Pancreas (tissue), 10 donors: ENCODE data around the gene MAGEA6. TPM values are rescaled to one million over a fixed set of nuclear protein-coding genes. Genes with fewer than 3 reads are reported as not detected.
"Not testable (repeated sequence)": the region's sequence is repeated elsewhere in the genome, so short reads cannot be mapped to it uniquely, and the experiment has no call there.

Experiments
- ATAC-seq, 4 donors: fragments of 200-7000 bp; cut with Tn5 transposase; one replicate each; pipeline versions ENCODE4 v1.8.0 to v1.9.1; 2020; ENCODE audit warnings: mild to moderate bottlenecking in 4 of 4, moderate library complexity in 4 of 4
- DNase-seq, 6 donors: peaks; one replicate each; pipeline ENCODE4 v3.0.0-alpha.2; 2020
- FAIRE-seq: peaks from 2 replicates; lab custom pipeline; 2012; peaks lifted over from hg19 to GRCh38; lab: Jason Lieb, UNC
- H3K27ac ChIP-seq, 4 donors: fragments of 200-600 bp; sonication (generic); 1 replicate in 3 of 4; 2 replicates in 1 of 4; pipeline versions ENCODE4 v1.5.0 to v1.8.0; 2020
- H3K27me3 ChIP-seq, 4 donors: fragments of 200-600 bp; one replicate each; pipeline ENCODE4 v1.8.0; 2021
- H3K36me3 ChIP-seq, 3 donors: fragments of 200-600 bp; sonication (generic) in 1 of 3; one replicate each; pipeline versions ENCODE4 v1.5.0 to v1.8.0; 2020 to 2021
- H3K4me1 ChIP-seq, 3 donors: fragments of 200-600 bp; one replicate each; pipeline ENCODE4 v1.8.0; 2021
- H3K4me3 ChIP-seq, 4 donors: fragments of 200-600 bp; sonication (generic) in 2 of 4; one replicate each; pipeline versions ENCODE4 v1.5.0 to v1.8.0; 2020 to 2021
- H3K9me3 ChIP-seq, 4 donors: fragments of 200-600 bp; one replicate each; pipeline ENCODE4 v1.8.0; 2021
- CTCF ChIP-seq, 4 donors: fragments of 200-600 bp; sonication (generic) in 3 of 4; IDR thresholded peaks; one replicate each; pipeline versions ENCODE4 v1.5.0 to v1.8.0; 2021; ENCODE audit warnings: antibody characterized with exemption in 4 of 4
- WGBS, 2 donors: extraction: QIAGEN DNeasy Blood & Tissue Kit; methylation state at CpG; one replicate each; pipeline ENCODE4 v1.1.7; 2013; 5-methylcytosine and 5-hydroxymethylcytosine counted together
- intact Hi-C, 3 donors: fragments of 100-400 bp; cut with DNase I; formaldehyde crosslinking; loops; one replicate each; pipeline versions ENCODE4 v1.11.1 to v1.14.2; 2022
- polyA plus RNA-seq, 2 donors: library from polyadenylated mRNA; stranded (reverse); fragments of 200-250 nt; gene quantifications; one replicate each; pipeline ENCODE4 v1.2.3, GENCODE V29; 2013
- total RNA-seq, 6 donors: library from RNA; stranded (reverse); fragmentation: NEBNext Ultra II Directional in 4 of 6; extraction: Animal tissue kit (Norgen Biotek cat#: 25700) in 4 of 6; gene quantifications; one replicate each; pipeline versions ENCODE4 v1.2.1 to v1.2.4, GENCODE V29; 2021 to 2023
- donor health status: healthy with polysubstance abuse.
- donor health status: DM: no; HTN: no; CAD: no; lungs with moderate emphysema.
- donor health status: DM: no; HTN: no; CAD: no.
- donor health status: control.
- donor health status: control.
- donor health status: Bipolar disorder and iron deficiency.
- donor health status: DM: yes; HTN: yes; CAD: no.
- donor health status: DM: no; HTN: no; CAD: no.
- donor health status: DM: no; HTN: no; CAD: no.
- donor health status: DM: yes; HTN: yes; CAD: no.

MAGEA6 gene
- total and polyA plus RNA-seq, 8 donors, result not detected

- Histone ChIP-seq H3K9me3 (no peaks in the 10 kb centered on the region), H3K27me3 (peaks cover 0 to 18% (median 0%) of the 10 kb centered on the region in 4 donors), H3K27ac (no peak overlapping the region), H3K4me3 (no peak overlapping the region), H3K4me1 (no peaks in the 10 kb centered on the region), H3K36me3 (no peaks in the 10 kb centered on the region)
- no peak for TF ChIP-seq CTCF (IDR thresholded peaks at IDR 0.05)
- DNase-seq (no peak), FAIRE-seq (no peak), ATAC-seq (no peak)
- 48 to 54% methylated on average over 5 of the region's 5 CpGs for WGBS, 2 donors
- intact Hi-C loops, result loop anchor here in 1 of 3 donors (10.0 kb wide), 1 partner anchor 1058 kb away; no protein-coding TSS in a partner anchor
Measured at GRCh38 chrX:152813206-152813605, 43.7 kb upstream of the MAGEA6 start.

DNA sequence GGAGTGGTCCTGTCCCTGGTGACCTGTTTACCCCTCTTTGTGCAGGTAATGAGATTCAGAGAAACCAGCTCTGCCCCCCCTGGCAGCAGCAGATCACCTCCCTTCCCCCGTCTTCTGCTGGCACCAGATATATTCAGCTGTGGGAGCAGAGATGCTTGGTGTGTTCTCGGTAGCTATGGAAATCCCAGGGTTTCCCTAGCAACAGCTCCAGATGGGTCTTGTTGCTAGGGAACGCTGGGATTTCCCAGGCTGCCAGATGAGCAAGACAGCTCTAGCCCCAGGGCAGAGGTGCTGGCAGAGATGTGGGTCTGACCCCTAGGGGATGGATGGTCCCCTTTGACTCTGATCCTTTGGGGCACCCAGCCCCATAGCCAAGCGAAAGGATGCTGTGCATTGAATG, 40.9 kb upstream of the MAGEA6 start:
- Histone ChIP-seq H3K9me3 (no peaks in the 10 kb centered on the region), H3K27me3 (peaks cover 0 to 13% (median 0%) of the 10 kb centered on the region in 4 donors), H3K4me3 (no peak overlapping the region), H3K27ac (no peak overlapping the region), H3K36me3 (no peaks in the 10 kb centered on the region), H3K4me1 (no peaks in the 10 kb centered on the region)
- intact Hi-C loops, result loop anchor here in 1 of 3 donors (10.0 kb wide), 1 partner anchor 1056 kb away; no protein-coding TSS in a partner anchor
- no peak for DNase-seq
- WGBS, 2 donors, result 46 to 49% methylated on average over 4 of the region's 4 CpGs
- FAIRE-seq, result no peak
- ATAC-seq, result no peak
- no peak for TF ChIP-seq CTCF (IDR thresholded peaks at IDR 0.05)

GRCh38 chrX:152806035-152806434, 36.5 kb upstream of the MAGEA6 start:
- H3K27me3 ChIP-seq, result peaks cover 0 to 33% (median 1%) of the 10 kb centered on the region in 4 donors
- no peak overlapping the region for H3K4me3 ChIP-seq
- no peak for TF ChIP-seq CTCF (IDR thresholded peaks at IDR 0.05)
- no peak overlapping the region for H3K27ac ChIP-seq
- WGBS, 2 donors, result 68 to 78% methylated on average over 4 of the region's 4 CpGs
- no peaks in the 10 kb centered on the region for H3K9me3 ChIP-seq
- FAIRE-seq (no peak), DNase-seq (no peak), ATAC-seq (no peak)
- H3K4me1 ChIP-seq, result no peaks in the 10 kb centered on the region
- H3K36me3 ChIP-seq, result no peaks in the 10 kb centered on the region
- intact Hi-C loops, result no loop called here

GRCh38 chrX:152798945-152799344, 29.5 kb upstream of the MAGEA6 start:
- intact Hi-C loops, result no loop called here
- ATAC-seq (no peak), FAIRE-seq (no peak), DNase-seq (no peak)
- no peak overlapping the region for H3K27ac ChIP-seq
- TF ChIP-seq CTCF (IDR thresholded peaks at IDR 0.05), result no peak
- H3K4me3 ChIP-seq, result no peak overlapping the region
- H3K27me3 ChIP-seq, result peaks cover 0 to 11% (median 5%) of the 10 kb centered on the region in 4 donors
- H3K4me1 ChIP-seq, result no peaks in the 10 kb centered on the region
- 25 to 57% methylated on average over 1 of the region's 1 CpG for WGBS, 2 donors
- H3K36me3 ChIP-seq, result no peaks in the 10 kb centered on the region
- H3K9me3 ChIP-seq, result no peaks in the 10 kb centered on the region

GRCh38 chrX:152787062-152787461, 17.6 kb upstream of the MAGEA6 start:
- H3K4me3 ChIP-seq, DNase-seq, intact Hi-C loops, H3K27ac ChIP-seq, H3K4me1 ChIP-seq, H3K27me3 ChIP-seq, H3K36me3 ChIP-seq, FAIRE-seq, H3K9me3 ChIP-seq: not testable (repeated sequence)
- no CpG with 5 or more reads among the region's 3 CpGs for WGBS, 2 donors
- ATAC-seq, result peak in 2 of 4 donors; percentile 60

- H3K9me3 ChIP-seq, ATAC-seq, H3K36me3 ChIP-seq, H3K27ac ChIP-seq, H3K4me3 ChIP-seq, H3K27me3 ChIP-seq, H3K4me1 ChIP-seq, FAIRE-seq, intact Hi-C loops: not testable (repeated sequence)
- DNase-seq, result peak in 1 of 6 donors; percentile 9
- 60 to 67% methylated on average over 9 of the region's 9 CpGs for whole genome bisulfite sequencing, 2 donors
Measured at GRCh38 chrX:152766562-152766961, 2.9 kb downstream of the MAGEA6 start.

DNA sequence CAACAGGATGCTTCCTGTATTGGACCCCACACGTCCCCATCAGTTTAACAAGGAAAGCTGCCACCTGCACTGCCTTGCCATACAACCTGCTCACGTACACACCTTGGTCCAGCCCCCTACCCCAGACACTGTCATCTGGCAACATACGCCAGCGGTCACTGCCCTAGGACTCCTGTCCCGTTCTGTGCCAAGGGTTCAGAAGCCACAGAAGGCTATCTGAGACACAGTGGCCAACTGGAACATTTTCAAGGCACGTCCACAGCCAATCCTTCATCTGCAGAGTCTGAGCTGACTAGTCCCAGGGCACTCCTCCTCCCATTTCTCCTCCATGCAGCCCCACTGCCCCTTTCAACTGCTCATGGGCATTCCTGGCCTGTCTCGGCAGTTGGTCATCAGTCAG, 7.9 kb downstream of the MAGEA6 start:
- not testable (repeated sequence) for ATAC-seq, H3K4me3 ChIP-seq

GRCh38 chrX:152759544-152759943, 9.9 kb downstream of the MAGEA6 start:
- H3K9me3 ChIP-seq, ATAC-seq, H3K4me1 ChIP-seq, H3K27ac ChIP-seq, H3K36me3 ChIP-seq, intact Hi-C loops, FAIRE-seq, H3K4me3 ChIP-seq, H3K27me3 ChIP-seq: not testable (repeated sequence)
- peak in 1 of 6 donors; percentile 3 for DNase-seq
- WGBS, 2 donors, result 58 to 66% methylated on average over 3 to 5 of the region's 7 CpGs

More for the DNA sequence above, 7.9 kb downstream of the MAGEA6 start:
- H3K27me3 ChIP-seq, DNase-seq, FAIRE-seq, H3K9me3 ChIP-seq, intact Hi-C loops, H3K4me1 ChIP-seq, H3K27ac ChIP-seq, H3K36me3 ChIP-seq: not testable (repeated sequence)
- 66 to 75% methylated on average over 2 to 4 of the region's 7 CpGs for WGBS, 2 donors

- H3K27ac ChIP-seq, H3K4me1 ChIP-seq, H3K9me3 ChIP-seq, intact Hi-C loops, FAIRE-seq, ATAC-seq, H3K27me3 ChIP-seq, H3K4me3 ChIP-seq, DNase-seq, H3K36me3 ChIP-seq: not testable (repeated sequence)
- no CpG with 5 or more reads among the region's 2 CpGs for WGBS, 2 donors
Measured at GRCh38 chrX:152758918-152759317, 10.6 kb downstream of the MAGEA6 start, which contains the start of gene CSAG3. CSAG3 (plus strand) TSS chrX:152759218.
